H9 (cell line): ENCODE measurements around the gene IL1RN. TPM values are rescaled to one million over a fixed set of nuclear protein-coding genes. Genes with fewer than 3 reads are reported as not detected.

ENCODE experiments used
- DNase-seq: peaks from one replicate; pipeline ENCODE4 v3.0.0-alpha.2; 2017
- H2AFZ ChIP-seq: one replicate; pipeline ENCODE4 v1.6.1; 2013; ENCODE audit warnings: mild to moderate bottlenecking, low read length, control low read depth, moderate library complexity
- H2AK5ac ChIP-seq: 2 replicates; pipeline ENCODE4 v1.6.1; 2013; ENCODE audit warnings: low read length, control low read depth, mixed read lengths; ENCODE audit not compliant: insufficient read length
- H2BK120ac ChIP-seq: one replicate; pipeline ENCODE4 v1.6.1; 2013; ENCODE audit warnings: low read depth, mild to moderate bottlenecking, low read length, control low read depth, inconsistent platforms; ENCODE audit not compliant: poor library complexity, severe bottlenecking
- H2BK12ac ChIP-seq: 2 replicates; pipeline ENCODE4 v1.6.1; 2013; ENCODE audit warnings: low read length, control low read depth, mixed read lengths, low read depth; ENCODE audit not compliant: insufficient read length
- H2BK15ac ChIP-seq: 2 replicates; pipeline ENCODE4 v1.6.1; 2013; ENCODE audit warnings: low read depth, low read length, control low read depth
- H2BK20ac ChIP-seq: one replicate; pipeline ENCODE4 v1.6.1; 2013; ENCODE audit warnings: low read depth, mild to moderate bottlenecking, low read length, control low read depth, inconsistent platforms; ENCODE audit not compliant: poor library complexity, severe bottlenecking
- H2BK5ac ChIP-seq: 2 replicates; pipeline ENCODE4 v1.6.1; 2013; ENCODE audit warnings: low read length, control low read depth, mixed read lengths; ENCODE audit not compliant: insufficient read length
- H3K14ac ChIP-seq: 2 replicates; pipeline ENCODE4 v1.6.1; 2013; ENCODE audit warnings: low read length, control low read depth; ENCODE audit not compliant: insufficient read depth
- H3K18ac ChIP-seq: 2 replicates; pipeline ENCODE4 v1.6.1; 2013; ENCODE audit warnings: low read depth, mild to moderate bottlenecking, mixed read lengths, low read length, control low read depth; ENCODE audit not compliant: insufficient read length
- H3K23ac ChIP-seq: 2 replicates; pipeline ENCODE4 v1.6.1; 2013; ENCODE audit warnings: low read length, control low read depth, mixed read lengths, low read depth; ENCODE audit not compliant: insufficient read length
- H3K23me2 ChIP-seq: 2 replicates; pipeline ENCODE4 v1.6.1; 2013; ENCODE audit warnings: low read depth, mild to moderate bottlenecking, mixed read lengths, low read length, control low read depth; ENCODE audit not compliant: insufficient read length, poor library complexity, severe bottlenecking
- H3K27ac ChIP-seq: 2 replicates; pipeline ENCODE4 v1.5.1; 2013; ENCODE audit warnings: low read length, control low read depth, mixed read lengths, low read depth; ENCODE audit not compliant: insufficient read length
- H3K27me3 ChIP-seq: 2 replicates; pipeline ENCODE4 v1.6.1; 2013; ENCODE audit warnings: low read length, control low read depth, inconsistent platforms; ENCODE audit not compliant: insufficient read depth
- H3K4ac ChIP-seq: 2 replicates; pipeline ENCODE4 v1.6.1; 2013; ENCODE audit warnings: low read depth, mild to moderate bottlenecking, control low read depth, inconsistent platforms, low read length, moderate library complexity
- H3K4me1 ChIP-seq: 2 replicates; pipeline ENCODE4 v1.6.1; 2013; ENCODE audit warnings: low read length, control low read depth, inconsistent platforms; ENCODE audit not compliant: insufficient read depth
- H3K4me2 ChIP-seq: 2 replicates; pipeline ENCODE4 v1.6.1; 2013; ENCODE audit warnings: low read length, control low read depth, mixed read lengths; ENCODE audit not compliant: insufficient read length, insufficient read depth
- H3K56ac ChIP-seq: 2 replicates; pipeline ENCODE4 v1.6.1; 2013; ENCODE audit warnings: low read depth, mild to moderate bottlenecking, mixed read lengths, low read length, control low read depth; ENCODE audit not compliant: insufficient read length
- H3K79me1 ChIP-seq: 2 replicates; pipeline ENCODE4 v1.6.1; 2013; ENCODE audit warnings: low read depth, mild to moderate bottlenecking, moderate library complexity, low read length, control low read depth, inconsistent platforms; ENCODE audit not compliant: insufficient read depth, poor library complexity, severe bottlenecking
- H3K79me2 ChIP-seq: 2 replicates; pipeline ENCODE4 v1.6.1; 2013; ENCODE audit warnings: low read length, control low read depth, inconsistent platforms; ENCODE audit not compliant: insufficient read depth
- H3K9ac ChIP-seq: 2 replicates; pipeline ENCODE4 v1.6.1; 2013; ENCODE audit warnings: low read length, control low read depth, mixed read lengths; ENCODE audit not compliant: insufficient read length; ENCODE audit errors: extremely low read depth
- H3K9me3 ChIP-seq: one replicate; pipeline ENCODE4 v1.6.1; 2013; ENCODE audit warnings: low read depth, low read length, inconsistent platforms; ENCODE audit not compliant: control insufficient read depth
- H3T11ph ChIP-seq: one replicate; pipeline ENCODE4 v1.6.1; 2013; ENCODE audit warnings: mild to moderate bottlenecking, low read length, control low read depth, inconsistent platforms
- H4K20me1 ChIP-seq: one replicate; pipeline ENCODE4 v1.6.1; 2013; ENCODE audit not compliant: control insufficient read depth, insufficient read length, insufficient read depth
- H4K5ac ChIP-seq: 2 replicates; pipeline ENCODE4 v1.6.1; 2013; ENCODE audit warnings: low read depth, mild to moderate bottlenecking, mixed read lengths, low read length, control low read depth; ENCODE audit not compliant: insufficient read length
- H4K8ac ChIP-seq: replicated peaks from 2 replicates; pipeline ENCODE4 v1.6.1; 2013; ENCODE audit warnings: low read length, control low read depth, mixed read lengths, low read depth; ENCODE audit not compliant: insufficient read length
- H4K91ac ChIP-seq: 2 replicates; pipeline ENCODE4 v1.6.1; 2013; ENCODE audit warnings: low read depth, mild to moderate bottlenecking, moderate library complexity, mixed read lengths, low read length, control low read depth; ENCODE audit not compliant: insufficient read length
- H3K27ac Mint-ChIP-seq, 3 experiments: 2 replicates in 2 of 3; 3 replicates in 1 of 3; pipeline ENCODE4 v1.8.0; 2020 to 2021; ENCODE audit warnings: mixed read lengths in 3 of 3, mild to moderate bottlenecking in 1 of 3, moderate library complexity in 1 of 3
- H3K27me3 Mint-ChIP-seq: 2 replicates; pipeline ENCODE4 v1.8.0; 2021; ENCODE audit warnings: low read depth, mild to moderate bottlenecking, moderate library complexity, mixed read lengths
- H3K36me3 Mint-ChIP-seq, 3 experiments: 2 replicates in 2 of 3; 3 replicates in 1 of 3; pipeline ENCODE4 v1.8.0; 2020 to 2021; ENCODE audit warnings: low read depth in 3 of 3, mixed read lengths in 3 of 3; ENCODE audit not compliant: insufficient read depth in 1 of 3
- H3K4me1 Mint-ChIP-seq, 2 experiments: 2 replicates each; pipeline ENCODE4 v1.8.0; 2020; ENCODE audit warnings: mixed read lengths in 2 of 2
- H3K4me3 Mint-ChIP-seq, 2 experiments: 2 replicates in 1 of 2; 3 replicates in 1 of 2; pipeline ENCODE4 v1.8.0; 2020 to 2021; ENCODE audit warnings: mild to moderate bottlenecking in 2 of 2, mixed read lengths in 2 of 2, moderate library complexity in 1 of 2
- H3K9me3 Mint-ChIP-seq, 2 experiments: 2 replicates in 1 of 2; 3 replicates in 1 of 2; pipeline ENCODE4 v1.8.0; 2020; ENCODE audit warnings: mild to moderate bottlenecking in 2 of 2, mixed read lengths in 2 of 2, moderate library complexity in 1 of 2
- CTCF ChIP-seq: fragments of 200-600 bp; sonication (generic); conservative IDR thresholded peaks from 3 replicates; pipeline ENCODE4 v1.8.0; 2021; ENCODE audit warnings: antibody characterized with exemption, mild to moderate bottlenecking
- total RNA-seq: library from RNA; stranded (reverse); gene quantifications from 2 replicates; pipeline ENCODE4 v1.2.1, GENCODE V29; 2021

IL1RN gene
- total RNA-seq, 1 experiment from 2014 or later: not detected

- no peaks in the 10 kb centered on the region for H3K23me2 ChIP-seq
- no peak overlapping the region for H4K5ac ChIP-seq
- H2AFZ ChIP-seq: no peak overlapping the region
- Mint-ChIP-seq H3K27ac (no peak overlapping the region), H3K4me1 (peaks cover 0 to 5% of the 10 kb centered on the region in 2 experiments; a peak in 2 of 4 replicates), H3K27me3 (no peaks in the 10 kb centered on the region), H3K9me3 (no peaks in the 10 kb centered on the region), H3K4me3 (no peak overlapping the region), H3K36me3 (no peaks in the 10 kb centered on the region)
- H2BK20ac ChIP-seq: no peak overlapping the region
- no peak overlapping the region for H3K9ac ChIP-seq
- H4K91ac ChIP-seq: no peak overlapping the region
- no peak overlapping the region for H3K18ac ChIP-seq
- H3K4me1 ChIP-seq: no peaks in the 10 kb centered on the region
- no peak overlapping the region for H3K56ac ChIP-seq
- no peaks in the 10 kb centered on the region for H3K79me1 ChIP-seq
- no peak overlapping the region for H2BK120ac ChIP-seq
- no peaks in the 10 kb centered on the region for H3K27me3 ChIP-seq
- no peak overlapping the region for H3K14ac ChIP-seq
- H4K20me1 ChIP-seq: no peaks in the 10 kb centered on the region
- H3K27ac ChIP-seq: no peak overlapping the region
- H4K8ac ChIP-seq: no peak overlapping the region
- no peaks in the 10 kb centered on the region for H3K9me3 ChIP-seq
- TF ChIP-seq CTCF: no peak
- no peak overlapping the region for H3T11ph ChIP-seq
- H3K4ac ChIP-seq: no peak overlapping the region
- H3K79me2 ChIP-seq: no peaks in the 10 kb centered on the region
- H2AK5ac ChIP-seq: no peak overlapping the region
- H3K4me2 ChIP-seq: no peak overlapping the region
- no peak overlapping the region for H3K23ac ChIP-seq
- no peak overlapping the region for H2BK5ac ChIP-seq
- H2BK15ac ChIP-seq: no peak overlapping the region
- no peak for DNase-seq
- H2BK12ac ChIP-seq: no peak overlapping the region
Measured at GRCh38 chr2:113134717-113135116, 7.3 kb downstream of the IL1RN start.
